Lower leg skin (tissue), 4 donors: ENCODE data around the gene DCAF17. TPM values are rescaled to one million over a fixed set of nuclear protein-coding genes. Genes with fewer than 3 reads are reported as not detected.
"Not testable (repeated sequence)": the region's sequence is repeated elsewhere in the genome, so short reads cannot be mapped to it uniquely, and the experiment has no call there.

Experiments
- DNase-seq, 2 donors: peaks; one replicate each; pipeline ENCODE4 v3.0.0-alpha.2; 2019; ENCODE audit warnings: low spot score in 2 of 2
- H3K4me3 ChIP-seq: fragments of 200-600 bp; sonication (generic); 2 replicates; pipeline ENCODE4 v1.5.1; 2017; ENCODE audit warnings: mild to moderate bottlenecking, low read depth; ENCODE audit not compliant: poor library complexity, severe bottlenecking
- POLR2A ChIP-seq, 2 donors: fragments of 450-650 bp; IDR thresholded peaks; one replicate each; pipeline ENCODE4 v1.6.1; 2016 to 2017; ENCODE audit warnings: antibody characterized with exemption in 2 of 2, mild to moderate bottlenecking in 1 of 2, moderate library complexity in 1 of 2
- WGBS, 2 donors: methylation state at CpG; one replicate each; pipeline ENCODE4 v1.1.5; 2018; 5-methylcytosine and 5-hydroxymethylcytosine counted together
- intact Hi-C: fragments of 100-400 bp; cut with DNase I; formaldehyde crosslinking; loops from one replicate; pipeline ENCODE4 v1.15.0; 2023; ENCODE audit warnings: low total_unique reads
- total RNA-seq, 4 donors: library from RNA; depleted of rRNA; stranded (reverse); fragments of >200 nt; gene quantifications; one replicate each; pipeline ENCODE4 v1.1.0, GENCODE V29; 2016
- TF ChIP-seq, protein P1 (sequence below), 3 donors: fragments of 450-650 bp; IDR thresholded peaks; one replicate each; pipeline ENCODE4 v1.5.1; 2016; ENCODE audit warnings: antibody characterized with exemption in 3 of 3, mild to moderate bottlenecking in 3 of 3, moderate library complexity in 2 of 3

The DCAF17 gene
- total RNA-seq, 4 donors from 2014 or later = 10.5 to 17.1 (median 14.0) TPM

DNA sequence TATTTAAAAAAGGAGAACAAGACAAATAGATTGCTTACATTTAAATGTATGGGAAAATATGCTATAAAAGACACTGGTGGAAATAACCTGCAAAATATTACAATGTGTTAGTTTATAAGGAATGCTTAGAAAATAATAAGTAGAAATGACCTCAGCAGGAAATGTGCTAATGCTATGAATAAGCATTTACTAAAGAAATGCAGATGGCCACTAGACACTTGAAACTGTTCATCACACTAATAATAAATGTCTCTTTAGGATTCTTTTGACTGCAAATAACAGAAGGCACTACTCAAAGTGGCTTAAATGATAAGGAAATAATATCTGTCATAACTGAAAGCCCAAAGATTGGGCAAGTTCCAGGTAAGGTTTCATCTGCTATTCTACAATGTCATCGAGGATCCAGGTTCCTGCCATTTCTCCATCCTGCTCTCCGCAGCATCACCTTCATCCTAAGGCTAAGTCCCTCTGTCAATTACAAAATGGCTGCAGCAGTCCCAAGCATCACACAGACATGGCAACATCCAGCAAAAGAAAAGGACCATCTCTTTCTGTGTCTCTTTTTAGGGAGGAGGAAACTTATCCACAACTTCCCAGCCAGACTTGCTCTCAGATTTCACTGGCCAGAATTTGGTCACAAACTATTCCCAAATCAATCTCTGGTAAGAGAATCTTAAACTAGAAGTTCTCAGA, 22.1 kb upstream of the DCAF17 start:
- no peak for DNase-seq
- intact Hi-C loops = no loop called here
- H3K4me3 ChIP-seq = no peak overlapping the region
- TF ChIP-seq, protein P1, sequence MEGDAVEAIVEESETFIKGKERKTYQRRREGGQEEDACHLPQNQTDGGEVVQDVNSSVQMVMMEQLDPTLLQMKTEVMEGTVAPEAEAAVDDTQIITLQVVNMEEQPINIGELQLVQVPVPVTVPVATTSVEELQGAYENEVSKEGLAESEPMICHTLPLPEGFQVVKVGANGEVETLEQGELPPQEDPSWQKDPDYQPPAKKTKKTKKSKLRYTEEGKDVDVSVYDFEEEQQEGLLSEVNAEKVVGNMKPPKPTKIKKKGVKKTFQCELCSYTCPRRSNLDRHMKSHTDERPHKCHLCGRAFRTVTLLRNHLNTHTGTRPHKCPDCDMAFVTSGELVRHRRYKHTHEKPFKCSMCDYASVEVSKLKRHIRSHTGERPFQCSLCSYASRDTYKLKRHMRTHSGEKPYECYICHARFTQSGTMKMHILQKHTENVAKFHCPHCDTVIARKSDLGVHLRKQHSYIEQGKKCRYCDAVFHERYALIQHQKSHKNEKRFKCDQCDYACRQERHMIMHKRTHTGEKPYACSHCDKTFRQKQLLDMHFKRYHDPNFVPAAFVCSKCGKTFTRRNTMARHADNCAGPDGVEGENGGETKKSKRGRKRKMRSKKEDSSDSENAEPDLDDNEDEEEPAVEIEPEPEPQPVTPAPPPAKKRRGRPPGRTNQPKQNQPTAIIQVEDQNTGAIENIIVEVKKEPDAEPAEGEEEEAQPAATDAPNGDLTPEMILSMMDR (IDR thresholded peaks at IDR 0.05) = no peak
- TF ChIP-seq POLR2A (IDR thresholded peaks at IDR 0.05) = no peak
- 92 to 100% methylated on average over 2 of the region's 2 CpGs for WGBS, 2 donors

GRCh38 chr2:171412571-171413175, 21.4 kb upstream of the DCAF17 start:
- DNase-seq = no peak
- no peak for TF ChIP-seq POLR2A (IDR thresholded peaks at IDR 0.05)
- TF ChIP-seq, protein P1 (IDR thresholded peaks at IDR 0.05) = no peak
- no peak overlapping the region for H3K4me3 ChIP-seq
- 59 to 60% methylated on average over 2 of the region's 2 CpGs for WGBS, 2 donors
- intact Hi-C loops = no loop called here

GRCh38 chr2:171414645-171415044, 19.4 kb upstream of the DCAF17 start:
- not testable (repeated sequence) for H3K4me3 ChIP-seq, DNase-seq
- intact Hi-C loops = loop anchor here (5.0 kb wide), 1 partner anchor 442 kb away; no protein-coding TSS in a partner anchor
- 80 to 86% methylated on average over 4 of the region's 4 CpGs for WGBS, 2 donors

- WGBS, 2 donors = 32 to 36% methylated on average over 7 of the region's 7 CpGs
- DNase-seq = peak; percentile 90 to 96
- TF ChIP-seq POLR2A (IDR thresholded peaks at IDR 0.05) = no peak
- TF ChIP-seq, protein P1 (IDR thresholded peaks at IDR 0.05) = peak in 1 of 3 donors; percentile 78
- H3K4me3 ChIP-seq = no peak overlapping the region
- intact Hi-C loops = loop anchor here (5.0 kb wide), 1 partner anchor 444 kb away; no protein-coding TSS in a partner anchor
Observed at GRCh38 chr2:171416009-171416926, 17.8 kb upstream of the DCAF17 start.

- intact Hi-C loops = loop anchor here (5.0 kb wide), 1 partner anchor 447 kb away; no protein-coding TSS in a partner anchor
- no peak for DNase-seq
- no peak for TF ChIP-seq POLR2A (IDR thresholded peaks at IDR 0.05)
- TF ChIP-seq, protein P1 (IDR thresholded peaks at IDR 0.05) = no peak
- WGBS, 2 donors = 94 to 96% methylated on average over 2 of the region's 2 CpGs
- no peak overlapping the region for H3K4me3 ChIP-seq
Observed at GRCh38 chr2:171419333-171419732, 14.7 kb upstream of the DCAF17 start.
